Effector CD8-positive, alpha-beta T cell (primary cell): ENCODE results near the gene TTC27.
"Not testable (repeated sequence)": the region's sequence is repeated elsewhere in the genome, so short reads cannot be mapped to it uniquely, and the experiment has no call there.

ENCODE experiments used
- DNase-seq: peaks from one replicate; lab custom pipeline; 2025; lab: John Stamatoyannopoulos, UW
- total RNA-seq, 4 experiments: gene quantifications; one replicate each; lab custom pipeline; 2026; lab: John Stamatoyannopoulos, UW

The TTC27 gene
- total RNA-seq, result 27.5 to 54.3 (median 30.7) reads per million in 4 experiments

DNA sequence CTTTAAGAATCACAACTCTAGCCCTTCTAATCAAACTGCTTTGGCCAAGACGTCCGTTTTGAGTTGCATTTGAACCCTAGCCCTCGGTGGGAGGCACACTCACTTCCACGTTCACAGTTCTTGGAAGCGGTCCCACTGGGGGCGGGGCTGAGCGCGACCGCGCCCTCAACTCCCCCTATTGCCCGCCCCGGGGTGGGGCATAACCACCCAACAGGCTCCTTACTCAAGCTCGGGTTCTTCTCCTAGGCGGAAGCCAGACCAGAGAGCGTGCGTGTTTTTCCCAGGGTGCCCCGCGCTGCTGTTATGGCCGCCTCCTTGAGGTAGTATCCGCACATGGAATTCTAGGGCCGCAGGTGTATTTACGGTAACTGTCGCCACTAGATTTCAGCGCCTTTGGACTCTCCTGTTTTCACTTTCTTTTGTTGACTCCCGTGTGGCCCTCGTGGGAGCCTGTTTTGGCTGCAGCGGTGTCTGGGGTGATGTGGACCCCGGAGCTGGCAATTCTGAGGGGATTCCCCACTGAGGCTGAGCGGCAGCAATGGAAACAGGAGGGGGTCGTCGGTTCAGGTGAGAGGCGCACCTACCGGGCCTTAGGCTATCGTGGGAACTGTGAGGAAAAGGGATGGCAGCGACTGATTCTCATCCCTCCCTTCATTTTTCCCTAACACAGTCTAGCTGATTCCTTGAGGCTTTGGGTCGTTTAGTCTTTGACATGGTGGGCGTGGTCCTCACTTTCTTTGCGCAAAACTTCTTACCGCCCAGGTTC lies at the start of gene TTC27:
Gene TTC27, plus strand, starts transcription at position 237 of the 766 bp plus-strand sequence. Its CDS starts 243 bp downstream, at position 480.
- DNase-seq, result peak; percentile 92

- DNase-seq, result no peak
Observed at GRCh38 chr2:32591669-32592463, 36.0 kb upstream of the TTC27 start.

GRCh38 chr2:32594573-32594972 lies 33.3 kb upstream of the TTC27 start:
- no peak for DNase-seq

DNA sequence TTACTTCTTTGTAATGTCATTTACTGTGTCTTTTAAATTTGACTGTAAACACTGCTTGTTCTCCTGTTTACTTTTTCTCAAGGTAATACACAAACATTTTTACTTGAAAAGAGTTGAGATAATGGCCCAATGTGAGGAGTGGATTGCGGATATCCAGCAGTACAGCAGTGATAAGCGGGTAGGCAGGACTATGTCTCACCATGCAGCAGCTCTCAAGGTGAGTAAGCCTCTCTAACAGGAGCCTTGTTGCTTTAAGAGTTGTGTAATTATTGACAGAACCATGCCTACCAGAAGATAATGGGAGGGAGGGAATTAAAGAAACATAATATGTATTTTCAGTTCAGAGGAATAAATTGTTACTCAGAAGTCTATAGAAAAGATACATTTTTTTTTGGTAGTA lies 16.5 kb upstream of the TTC27 start:
- DNase-seq, result no peak

DNA sequence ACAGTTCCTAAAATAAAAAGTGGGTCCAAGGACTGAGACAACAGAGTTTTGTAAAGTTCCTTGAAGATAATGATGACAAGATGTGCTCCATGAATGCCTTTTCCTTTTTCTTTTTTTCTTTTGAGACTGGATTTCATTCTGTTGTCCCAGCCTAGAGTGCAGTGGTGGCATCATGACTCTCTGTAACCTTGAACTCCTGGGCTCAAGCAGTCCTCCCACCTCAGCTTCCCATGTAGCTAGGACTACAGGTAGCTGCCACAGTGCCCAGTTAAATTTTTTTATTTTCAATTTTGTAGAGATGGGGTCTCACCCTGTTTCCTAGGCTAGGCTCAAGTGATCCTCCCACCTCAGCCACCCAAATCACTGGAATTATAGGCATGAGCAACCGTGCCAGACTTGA lies 16.1 kb upstream of the TTC27 start:
- no peak for DNase-seq

DNA sequence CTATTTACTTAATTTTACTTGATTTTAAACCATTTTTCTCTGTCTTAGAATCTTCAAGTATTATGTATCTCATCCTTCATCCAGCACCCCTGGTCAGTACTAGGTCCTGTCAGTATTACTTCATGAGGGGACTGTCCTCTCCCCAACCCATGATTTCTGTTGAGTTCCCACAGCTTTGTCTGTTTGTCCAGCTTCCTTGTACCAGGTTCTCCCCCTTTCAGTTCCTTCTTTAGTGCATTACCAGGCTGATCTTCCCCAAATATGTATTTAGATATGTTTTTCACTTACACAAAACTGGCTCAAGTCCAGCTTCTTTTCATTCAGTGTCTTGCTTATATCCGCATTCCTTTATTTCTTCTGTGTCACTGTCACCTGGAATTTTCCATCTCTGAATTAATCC lies 13.8 kb upstream of the TTC27 start:
- DNase-seq, result no peak

- no peak for DNase-seq
Observed at GRCh38 chr2:32617599-32618189, 10.2 kb upstream of the TTC27 start.

GRCh38 chr2:32622570-32623310 lies 5.1 kb upstream of the TTC27 start:
- no peak for DNase-seq

DNA sequence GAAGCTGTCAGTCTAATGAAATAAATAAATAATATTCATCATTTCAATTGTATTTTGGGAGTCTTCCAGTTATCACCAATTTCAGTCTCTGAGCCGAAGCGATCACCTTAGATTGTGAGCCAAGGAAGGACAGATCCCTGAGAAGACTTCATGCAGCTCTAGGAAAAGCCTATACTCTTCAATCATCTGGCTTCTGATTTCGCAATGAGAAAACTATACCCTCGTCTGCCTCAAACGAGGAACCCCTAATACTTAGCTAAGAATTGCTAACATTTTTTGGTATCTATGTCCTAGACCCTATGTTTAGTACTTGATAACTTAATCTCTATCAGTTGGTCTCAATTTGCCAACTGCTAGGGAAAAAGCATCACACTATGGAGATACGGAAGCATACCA lies 4.5 kb upstream of the TTC27 start:
- DNase-seq, result no peak

GRCh38 chr2:32624812-32625211 lies 3.0 kb upstream of the TTC27 start:
- no peak for DNase-seq

- no peak for DNase-seq
Observed at GRCh38 chr2:32626639-32627221, 1.1 kb upstream of the TTC27 start.

DNA sequence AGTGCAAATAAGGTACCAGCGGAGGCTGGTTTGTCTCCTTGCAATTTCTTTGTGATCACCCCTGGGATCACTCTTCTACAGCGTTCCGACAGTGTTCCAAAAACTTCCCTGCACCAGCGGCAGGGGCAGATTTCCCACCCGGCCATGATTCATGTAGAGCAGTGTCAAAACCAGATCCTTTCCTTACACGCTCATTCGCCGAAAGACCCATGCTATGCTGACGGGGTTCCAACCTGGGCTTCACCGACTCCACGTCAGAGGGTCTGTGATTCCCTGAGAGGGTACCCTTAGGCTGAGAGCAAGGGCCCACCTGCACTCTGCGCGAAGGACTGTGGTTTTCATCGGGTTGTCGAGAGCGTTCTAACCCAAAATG lies 423 bp upstream of the TTC27 start:
- no peak for DNase-seq

- no peak for DNase-seq
Observed at GRCh38 chr2:32632089-32632488, 4.2 kb downstream of the TTC27 start.

DNA sequence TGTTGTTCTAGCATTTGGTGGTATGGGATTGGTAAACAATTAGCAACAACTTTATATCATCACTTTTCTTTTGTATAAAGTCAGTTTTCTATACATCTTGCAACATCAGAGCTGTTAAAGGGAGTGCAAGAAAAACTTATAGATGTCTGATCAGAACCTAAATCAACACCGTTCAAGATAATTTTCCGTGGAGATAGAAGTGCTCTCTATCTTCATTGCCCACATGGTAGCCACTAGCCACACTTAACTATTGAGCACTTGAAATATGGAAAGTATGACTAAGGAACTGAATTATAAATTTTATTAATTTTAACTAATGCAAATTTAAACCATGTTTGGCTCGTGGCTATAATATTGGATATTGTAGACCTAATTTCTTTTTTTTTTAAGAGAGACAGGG lies 5.2 kb downstream of the TTC27 start:
- no peak for DNase-seq

DNA sequence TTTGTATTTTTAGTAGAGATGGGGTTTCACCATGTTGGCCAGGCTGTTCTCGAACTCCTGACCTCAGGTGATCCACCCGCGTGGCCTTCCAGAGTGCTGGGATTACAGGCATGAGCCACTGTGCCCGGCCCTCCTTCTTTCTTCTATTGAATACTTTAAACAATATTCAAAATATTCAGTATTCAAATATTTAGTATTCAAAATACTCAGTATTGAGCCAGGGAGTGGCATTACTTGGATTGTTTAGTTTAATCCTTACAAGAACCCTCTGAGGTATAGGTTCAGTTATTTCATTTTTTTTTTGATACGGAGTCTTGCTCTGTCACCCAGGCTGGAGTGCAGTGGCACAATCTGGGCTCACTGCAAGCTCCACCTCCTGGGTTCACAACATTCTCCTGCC lies 10.7 kb downstream of the TTC27 start:
- not testable (repeated sequence) for DNase-seq

- no peak for DNase-seq
Observed at GRCh38 chr2:32641180-32641579, 13.3 kb downstream of the TTC27 start.

GRCh38 chr2:32647180-32647651 lies 19.4 kb downstream of the TTC27 start:
- no peak for DNase-seq

GRCh38 chr2:32652555-32653209 lies 24.8 kb downstream of the TTC27 start:
- no peak for DNase-seq

DNA sequence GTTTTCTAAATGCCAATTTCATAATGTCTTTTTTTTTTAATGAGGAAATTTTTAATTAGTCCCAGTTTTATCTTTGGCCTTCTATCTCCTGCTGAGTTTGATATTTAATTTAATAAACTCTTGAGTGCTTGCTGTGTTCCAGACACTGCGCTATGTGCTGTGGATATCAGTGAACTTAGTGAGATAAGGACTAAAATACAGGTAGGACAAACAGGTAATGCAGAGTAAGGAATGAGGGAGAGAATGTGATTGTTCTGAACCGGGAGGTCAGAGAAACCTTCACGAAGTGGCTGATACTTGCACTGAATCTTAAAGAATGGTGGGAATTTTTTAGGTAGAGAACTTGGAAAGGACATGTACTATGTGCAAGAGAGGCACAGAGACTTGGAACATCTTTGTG lies 28.2 kb downstream of the TTC27 start:
- no peak for DNase-seq

GRCh38 chr2:32663864-32664263 lies 36.0 kb downstream of the TTC27 start:
- no peak for DNase-seq

DNA sequence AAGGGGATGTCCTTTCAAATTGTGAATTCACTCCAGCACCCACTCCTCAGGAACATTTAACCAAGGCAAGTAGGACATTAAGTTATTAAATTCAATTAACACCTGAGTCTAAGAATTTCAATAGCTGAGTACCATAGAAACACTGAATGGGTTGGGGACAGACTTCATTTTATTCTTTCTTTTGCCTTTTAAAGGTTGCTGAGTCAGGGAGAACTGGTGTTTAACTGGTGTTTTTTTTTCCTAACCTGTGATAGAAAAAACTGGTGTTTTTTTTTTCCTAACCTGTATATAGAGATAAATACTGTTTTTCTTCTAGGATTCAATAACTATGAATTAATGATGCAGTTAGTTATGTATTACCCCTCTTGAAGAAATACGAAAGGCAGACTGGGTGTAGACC lies 38.9 kb downstream of the TTC27 start:
- DNase-seq, result no peak
